ENCODE results near the gene LRRN2.

Gene LRRN2

DNA sequence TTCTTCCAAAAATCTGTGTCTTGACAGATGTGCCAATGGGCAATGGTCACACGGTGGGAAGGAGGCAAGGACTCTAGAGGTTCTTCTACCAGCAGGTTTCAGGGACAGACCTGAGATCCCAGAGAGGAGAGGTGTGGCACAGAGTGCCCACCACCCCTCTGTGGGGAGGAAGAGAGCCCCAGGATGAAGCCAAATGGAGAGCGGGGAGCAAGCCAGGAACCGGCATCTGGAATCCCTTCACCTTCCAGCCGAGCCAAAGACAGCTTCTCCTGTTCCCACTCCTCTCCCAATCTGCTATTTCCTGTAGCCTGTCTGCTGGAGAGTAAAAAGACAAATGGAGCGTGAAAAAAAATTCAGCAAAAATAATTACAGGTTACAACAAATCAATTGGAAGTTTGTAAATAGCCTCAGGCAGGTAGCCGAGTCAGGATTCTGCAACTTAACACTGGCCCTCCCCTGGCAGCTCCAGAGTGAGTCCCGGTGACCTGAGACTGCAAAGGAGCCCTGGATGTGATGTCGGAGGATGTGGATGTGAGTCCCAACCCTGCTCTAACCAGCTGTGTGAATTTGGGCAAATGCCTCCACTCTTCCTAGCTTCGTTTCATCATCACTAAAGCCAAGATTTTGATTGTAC lies 45.4 kb upstream of the LRRN2 start:
- Histone ChIP-seq H3K27me3 (ENCODE audit: insufficient read depth, low read length) (no peaks in the 10 kb centered on the region), H3F3A (ENCODE audit: insufficient read depth, low read length) (no peaks in the 10 kb centered on the region), H3K9me3 (ENCODE audit: low read length) (no peaks in the 10 kb centered on the region), H3K4me3 (ENCODE audit: low read depth, low read length, poor library complexity, severe bottlenecking) (no peak overlapping the region), H2AFZ (ENCODE audit: low read length) (no peak overlapping the region), H3K36me3 (ENCODE audit: insufficient read depth, low read length) (no peaks in the 10 kb centered on the region), H3K9me2 (ENCODE audit: low read depth, low read length) (no peaks in the 10 kb centered on the region), H3K27ac (ENCODE audit: low read depth, low read length, poor library complexity, severe bottlenecking) (no peak overlapping the region), H4K20me1 (ENCODE audit: insufficient read depth, low read length) (no peaks in the 10 kb centered on the region), H3K79me2 (ENCODE audit: insufficient read depth, low read length) (no peaks in the 10 kb centered on the region), H3K4me1 (ENCODE audit: insufficient read depth, low read length, severe bottlenecking) (peaks cover 7% of the 10 kb centered on the region), H3K4me2 (ENCODE audit: low read length) (no peak overlapping the region), H3K9ac (ENCODE audit: low read length) (no peak overlapping the region)
- TF ChIP-seq EZH2 (IDR thresholded peaks at IDR 0.05; ENCODE audit: borderline replicate concordance, low read length), result no peak
- TF ChIP-seq, protein P1, sequence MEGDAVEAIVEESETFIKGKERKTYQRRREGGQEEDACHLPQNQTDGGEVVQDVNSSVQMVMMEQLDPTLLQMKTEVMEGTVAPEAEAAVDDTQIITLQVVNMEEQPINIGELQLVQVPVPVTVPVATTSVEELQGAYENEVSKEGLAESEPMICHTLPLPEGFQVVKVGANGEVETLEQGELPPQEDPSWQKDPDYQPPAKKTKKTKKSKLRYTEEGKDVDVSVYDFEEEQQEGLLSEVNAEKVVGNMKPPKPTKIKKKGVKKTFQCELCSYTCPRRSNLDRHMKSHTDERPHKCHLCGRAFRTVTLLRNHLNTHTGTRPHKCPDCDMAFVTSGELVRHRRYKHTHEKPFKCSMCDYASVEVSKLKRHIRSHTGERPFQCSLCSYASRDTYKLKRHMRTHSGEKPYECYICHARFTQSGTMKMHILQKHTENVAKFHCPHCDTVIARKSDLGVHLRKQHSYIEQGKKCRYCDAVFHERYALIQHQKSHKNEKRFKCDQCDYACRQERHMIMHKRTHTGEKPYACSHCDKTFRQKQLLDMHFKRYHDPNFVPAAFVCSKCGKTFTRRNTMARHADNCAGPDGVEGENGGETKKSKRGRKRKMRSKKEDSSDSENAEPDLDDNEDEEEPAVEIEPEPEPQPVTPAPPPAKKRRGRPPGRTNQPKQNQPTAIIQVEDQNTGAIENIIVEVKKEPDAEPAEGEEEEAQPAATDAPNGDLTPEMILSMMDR (IDR thresholded peaks at IDR 0.05; ENCODE audit: low read length), result no peak

DNA sequence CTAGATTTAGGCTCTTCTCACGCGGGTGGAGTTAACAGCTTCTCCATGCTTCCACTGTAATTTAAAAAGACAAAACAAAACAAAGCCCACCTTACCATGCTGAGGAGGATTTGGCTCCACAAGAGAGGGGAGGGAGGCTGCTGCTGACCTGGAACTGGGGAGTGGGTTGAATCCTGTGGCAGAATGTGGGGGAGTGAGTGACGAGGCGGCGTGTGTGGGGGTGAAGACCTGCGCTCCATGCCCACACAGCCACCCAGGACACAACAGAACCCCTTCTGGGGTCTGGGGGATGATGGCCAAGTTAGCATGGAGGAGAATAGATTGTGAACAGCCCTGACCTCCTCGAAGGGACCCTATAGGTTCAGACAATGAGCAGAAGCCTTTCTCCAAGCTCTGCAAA lies 44.0 kb upstream of the LRRN2 start:
- Histone ChIP-seq H3K9me3 (ENCODE audit: low read length) (no peaks in the 10 kb centered on the region), H4K20me1 (ENCODE audit: insufficient read depth, low read length) (no peaks in the 10 kb centered on the region), H3K4me3 (ENCODE audit: low read depth, low read length, poor library complexity, severe bottlenecking) (no peak overlapping the region), H3K27ac (ENCODE audit: low read depth, low read length, poor library complexity, severe bottlenecking) (no peak overlapping the region), H3K79me2 (ENCODE audit: insufficient read depth, low read length) (no peaks in the 10 kb centered on the region), H3K9me2 (ENCODE audit: low read depth, low read length) (no peaks in the 10 kb centered on the region), H3K4me1 (ENCODE audit: insufficient read depth, low read length, severe bottlenecking) (peaks cover 7% of the 10 kb centered on the region), H3F3A (ENCODE audit: insufficient read depth, low read length) (no peaks in the 10 kb centered on the region), H3K36me3 (ENCODE audit: insufficient read depth, low read length) (no peaks in the 10 kb centered on the region), H3K27me3 (ENCODE audit: insufficient read depth, low read length) (no peaks in the 10 kb centered on the region), H2AFZ (ENCODE audit: low read length) (no peak overlapping the region), H3K4me2 (ENCODE audit: low read length) (no peak overlapping the region), H3K9ac (ENCODE audit: low read length) (no peak overlapping the region)
- TF ChIP-seq, protein P1 (IDR thresholded peaks at IDR 0.05; ENCODE audit: low read length), result no peak
- TF ChIP-seq EZH2 (IDR thresholded peaks at IDR 0.05; ENCODE audit: borderline replicate concordance, low read length), result no peak

DNA sequence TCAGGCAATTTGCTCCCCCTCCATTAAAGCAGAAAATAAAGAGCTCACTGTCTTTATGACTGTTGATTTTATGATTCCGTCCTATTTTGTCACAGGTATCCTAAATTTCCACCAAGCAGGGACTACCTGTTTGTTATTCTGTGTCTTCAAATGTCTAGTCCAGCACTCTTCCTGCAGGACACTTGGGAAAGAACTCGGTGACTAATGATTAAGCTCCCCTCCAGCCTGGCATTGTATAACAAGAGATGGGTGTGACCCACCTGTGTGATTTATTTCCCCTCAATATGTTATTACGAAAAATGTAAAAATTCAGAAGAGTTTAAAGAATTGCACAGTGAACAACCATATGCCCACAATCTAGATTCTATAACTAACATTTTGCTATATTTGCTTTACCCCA lies 42.9 kb upstream of the LRRN2 start:
- Histone ChIP-seq H3K79me2 (ENCODE audit: insufficient read depth, low read length) (no peaks in the 10 kb centered on the region), H3K4me3 (ENCODE audit: low read depth, low read length, poor library complexity, severe bottlenecking) (no peak overlapping the region), H3K27ac (ENCODE audit: low read depth, low read length, poor library complexity, severe bottlenecking) (no peak overlapping the region), H3K9ac (ENCODE audit: low read length) (no peak overlapping the region), H3K9me2 (ENCODE audit: low read depth, low read length) (no peaks in the 10 kb centered on the region), H2AFZ (ENCODE audit: low read length) (no peak overlapping the region), H3K36me3 (ENCODE audit: insufficient read depth, low read length) (no peaks in the 10 kb centered on the region), H3K4me2 (ENCODE audit: low read length) (no peak overlapping the region), H3K27me3 (ENCODE audit: insufficient read depth, low read length) (no peaks in the 10 kb centered on the region), H3F3A (ENCODE audit: insufficient read depth, low read length) (no peaks in the 10 kb centered on the region), H3K9me3 (ENCODE audit: low read length) (no peaks in the 10 kb centered on the region), H3K4me1 (ENCODE audit: insufficient read depth, low read length, severe bottlenecking) (peaks cover 7% of the 10 kb centered on the region), H4K20me1 (ENCODE audit: insufficient read depth, low read length) (no peaks in the 10 kb centered on the region)
- TF ChIP-seq EZH2 (IDR thresholded peaks at IDR 0.05; ENCODE audit: borderline replicate concordance, low read length), result no peak
- TF ChIP-seq, protein P1 (IDR thresholded peaks at IDR 0.05; ENCODE audit: low read length), result no peak
